K562 (cell line): Measurements from ENCODE around the gene PPIL4. TPM values are rescaled to one million over a fixed set of nuclear protein-coding genes. Genes with fewer than 3 reads are reported as not detected.

Experiments
- CEBPB ChIP-seq: fragments of 450-650 bp; IDR thresholded peaks from 2 replicates; pipeline ENCODE4 v1.6.1; 2016; ENCODE audit warnings: missing genetic modification characterization, missing compliant biosample characterization
- CGGBP1 ChIP-seq: fragments of 250-450 bp; sonication (Bioruptor Pico); IDR thresholded peaks from 2 replicates; pipeline ENCODE4 v1.9.0; 2021; ENCODE audit warnings: mild to moderate bottlenecking
- CREB1 ChIP-seq, 2 experiments: sonication (generic) in 1 of 2; formaldehyde crosslinking in 1 of 2; IDR thresholded peaks; 2 replicates each; pipeline versions ENCODE4 v1.6.1 to v1.8.0; 2012 to 2022; ENCODE audit warnings: inconsistent platforms in 1 of 2, mild to moderate bottlenecking in 1 of 2, missing genetic modification reagents in 1 of 2, moderate library complexity in 1 of 2
- DNMT1 ChIP-seq: fragments of 450-650 bp; IDR thresholded peaks from 2 replicates; pipeline ENCODE4 v1.6.1; 2016; ENCODE audit warnings: antibody characterized with exemption, mild to moderate bottlenecking
- DPF2 ChIP-seq: fragments of 450-650 bp; IDR thresholded peaks from 2 replicates; pipeline ENCODE4 v1.6.1; 2016
- EHMT2 ChIP-seq: fragments of 450-650 bp; IDR thresholded peaks from 2 replicates; pipeline ENCODE4 v1.6.1; 2018; ENCODE audit warnings: antibody characterized with exemption
- FOXK1 ChIP-seq: sonication (generic); formaldehyde crosslinking; IDR thresholded peaks from 2 replicates; pipeline ENCODE4 v1.8.0; 2022; ENCODE audit warnings: missing genetic modification reagents, mild to moderate bottlenecking, borderline replicate concordance
- GTF3C2 ChIP-seq: IDR thresholded peaks from 3 replicates; pipeline ENCODE4 v1.6.1; 2011; ENCODE audit warnings: borderline replicate concordance, mild to moderate bottlenecking, moderate library complexity; ENCODE audit not compliant: insufficient read length; ENCODE audit errors: extremely low read depth
- HMG20A ChIP-seq: fragments of 450-650 bp; formaldehyde crosslinking; conservative IDR thresholded peaks from 2 replicates; pipeline ENCODE4 v1.4.0; 2020; ENCODE audit warnings: mild to moderate bottlenecking, mixed read lengths
- IFI16 ChIP-seq: fragments of 250-450 bp; sonication (Bioruptor Pico); IDR thresholded peaks from 2 replicates; pipeline ENCODE4 v2.1.2; 2022; ENCODE audit warnings: mild to moderate bottlenecking, inconsistent platforms
- MED1 ChIP-seq: sonication (generic); formaldehyde crosslinking; IDR thresholded peaks from 2 replicates; pipeline ENCODE4 v1.8.1; 2023; ENCODE audit warnings: missing genetic modification reagents, borderline replicate concordance
- MLLT1 ChIP-seq, 2 experiments: fragments of 450-650 bp; IDR thresholded peaks; 2 replicates each; pipeline ENCODE4 v1.6.1; 2016
- NEUROD1 ChIP-seq: fragments of 150-350 bp; IDR thresholded peaks from 2 replicates; pipeline ENCODE4 v1.6.1; 2014; ENCODE audit warnings: borderline replicate concordance, low read length, low read depth; ENCODE audit not compliant: partially characterized antibody
- SIX5 ChIP-seq, 2 experiments: IDR thresholded peaks; 2 replicates each; pipeline ENCODE4 v1.6.1; 2011; ENCODE audit warnings: low read length in 2 of 2, borderline replicate concordance in 1 of 2, low read depth in 1 of 2, mild to moderate bottlenecking in 1 of 2, moderate library complexity in 1 of 2; ENCODE audit not compliant: insufficient read depth in 1 of 2
- SMC3 ChIP-seq: conservative IDR thresholded peaks from 2 replicates; pipeline ENCODE4 v1.6.1; 2011; ENCODE audit warnings: low read depth, low read length, improper control_type of control experiment; ENCODE audit not compliant: insufficient read depth
- STAG1 ChIP-seq: sonication (generic); formaldehyde crosslinking; IDR thresholded peaks from 2 replicates; pipeline ENCODE4 v1.5.0; 2020; ENCODE audit warnings: missing genetic modification reagents, borderline replicate concordance
- TAL1 ChIP-seq: fragments of 450-650 bp; IDR thresholded peaks from 2 replicates; pipeline ENCODE4 v1.6.1; 2016; ENCODE audit warnings: mild to moderate bottlenecking
- ZNF121 ChIP-seq: sonication (generic); formaldehyde crosslinking; conservative IDR thresholded peaks from 2 replicates; pipeline ENCODE4 v1.8.0; 2022; ENCODE audit warnings: missing genetic modification reagents
- polyA plus RNA-seq, 8 experiments: library from polyadenylated mRNA; depleted of rRNA in 4 of 8; stranded (reverse) in 5 of 8; unstranded in 3 of 8; fragments of >200 nt; fragmentation: Nextera tagmentation in 2 of 8; fragmentation: Illumina TruSeq in 1 of 8; extraction: Ambion mirVana in 2 of 8; extraction: Trizol in 1 of 8; gene quantifications; 2 replicates each; pipeline versions ENCODE4 v1.2.1 to v1.2.3, GENCODE V29; 2011 to 2014; ENCODE audit warnings: inconsistent platforms in 1 of 8, missing spikeins in 1 of 8
- total RNA-seq, 7 experiments: library from RNA; depleted of rRNA in 6 of 7; stranded (reverse); fragments of >200 nt in 6 of 7; fragmentation: Illumina TruSeq in 2 of 7; extraction: Trizol in 2 of 7; gene quantifications; 2 replicates each; pipeline versions ENCODE4 v1.2.1 to v1.2.3, GENCODE V29; 2011 to 2021; ENCODE audit warnings: low replicate concordance in 1 of 7
- TF ChIP-seq, protein P1 (sequence below), 2 experiments: IDR thresholded peaks in 1 of 2; conservative IDR thresholded peaks in 1 of 2; 2 replicates each; pipeline ENCODE4 v1.6.1; 2016; ENCODE audit warnings: low read depth in 2 of 2, mild to moderate bottlenecking in 1 of 2, missing compliant biosample characterization in 1 of 2, missing genetic modification characterization in 1 of 2, moderate library complexity in 1 of 2

PPIL4 gene
- total and polyA plus RNA-seq, 9 of the 15 experiments (the other 6 are each of a cell fraction or from before 2014, with no cell fraction given): 14.5 to 55.2 (median 45.9) TPM

DNA sequence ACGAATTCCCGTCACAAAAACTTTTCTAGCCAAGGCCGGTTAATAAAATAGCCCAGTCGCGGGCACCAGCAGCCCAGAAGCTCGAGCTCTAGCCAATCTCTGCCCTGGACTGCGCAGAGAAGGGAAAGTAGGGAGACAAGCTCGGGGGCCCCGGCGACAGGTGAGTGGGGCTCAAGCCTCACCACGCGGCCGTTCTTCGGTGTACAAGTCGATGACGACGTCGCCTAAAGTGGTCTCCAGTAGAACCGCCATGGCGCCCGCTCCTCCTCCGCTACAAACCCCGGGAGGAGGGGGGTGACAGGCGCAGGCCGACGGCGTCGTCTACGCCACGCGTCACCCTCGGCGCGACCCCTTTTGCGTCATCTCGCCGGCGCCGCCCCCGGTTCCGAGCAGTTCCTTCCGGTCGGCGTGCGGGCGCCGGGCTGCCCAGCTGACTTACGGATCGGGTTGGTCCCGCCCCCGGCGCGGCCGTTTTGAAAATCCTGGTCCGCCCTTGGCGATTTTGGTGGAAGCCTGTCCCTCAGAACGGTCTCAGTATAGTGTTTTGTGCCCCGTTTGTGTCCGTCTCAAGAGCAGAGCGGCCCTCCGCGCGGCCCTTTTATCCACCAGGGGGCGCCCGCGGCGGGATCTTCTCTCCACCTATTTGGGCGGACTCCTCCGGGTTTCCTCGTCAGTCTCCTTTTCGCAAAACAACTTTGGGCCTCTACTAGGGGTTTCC is at the start of gene PPIL4 (continued):
- TF ChIP-seq MLLT1 (IDR thresholded peaks at IDR 0.05) (peak in 1 of 2 experiments; percentile 97; a peak in 2 of 4 replicates), CEBPB (peak; percentile 35; the same call in 1 of the 2 replicates), EHMT2 (no peak), DPF2 (no peak; the same call in 1 of the 2 replicates), CREB1 (IDR thresholded peaks at IDR 0.05) (peak; percentile 100), CREB1 (CRISPR knock-in tag; IDR thresholded peaks at IDR 0.05) (peak; percentile 100), MED1 (CRISPR knock-in tag) (no peak), FOXK1 (CRISPR knock-in tag) (no peak), GTF3C2 (no peak), HMG20A (CRISPR knock-in tag) (no peak), NEUROD1 (peak; percentile 13), SIX5 (IDR thresholded peaks at IDR 0.05; ENCODE audit: borderline replicate concordance in 1 of 2, insufficient read depth in 1 of 2, low read depth in 1 of 2, low read length in 2 of 2) (peak; percentile 42 to 57; a peak in 3 of 4 replicates), TAL1 (no peak), IFI16 (no peak), STAG1 (no peak; the same call in 1 of the 2 replicates), DNMT1 (no peak), SMC3 (peak; percentile 44), CGGBP1 (CRISPR knock-in tag) (peak; percentile 24), ZNF121 (no peak)
- TF ChIP-seq, protein P1, sequence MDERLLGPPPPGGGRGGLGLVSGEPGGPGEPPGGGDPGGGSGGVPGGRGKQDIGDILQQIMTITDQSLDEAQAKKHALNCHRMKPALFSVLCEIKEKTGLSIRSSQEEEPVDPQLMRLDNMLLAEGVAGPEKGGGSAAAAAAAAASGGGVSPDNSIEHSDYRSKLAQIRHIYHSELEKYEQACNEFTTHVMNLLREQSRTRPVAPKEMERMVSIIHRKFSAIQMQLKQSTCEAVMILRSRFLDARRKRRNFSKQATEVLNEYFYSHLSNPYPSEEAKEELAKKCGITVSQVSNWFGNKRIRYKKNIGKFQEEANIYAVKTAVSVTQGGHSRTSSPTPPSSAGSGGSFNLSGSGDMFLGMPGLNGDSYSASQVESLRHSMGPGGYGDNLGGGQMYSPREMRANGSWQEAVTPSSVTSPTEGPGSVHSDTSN (CRISPR knock-in tag; IDR thresholded peaks at IDR 0.05; ENCODE audit: low read depth): no peak
- TF ChIP-seq, protein P1 (tag; conservative IDR thresholded peaks at IDR 0.05; ENCODE audit: low read depth): no peak
